ENCODE data around the gene MAPKBP1.

The MAPKBP1 gene

DNA sequence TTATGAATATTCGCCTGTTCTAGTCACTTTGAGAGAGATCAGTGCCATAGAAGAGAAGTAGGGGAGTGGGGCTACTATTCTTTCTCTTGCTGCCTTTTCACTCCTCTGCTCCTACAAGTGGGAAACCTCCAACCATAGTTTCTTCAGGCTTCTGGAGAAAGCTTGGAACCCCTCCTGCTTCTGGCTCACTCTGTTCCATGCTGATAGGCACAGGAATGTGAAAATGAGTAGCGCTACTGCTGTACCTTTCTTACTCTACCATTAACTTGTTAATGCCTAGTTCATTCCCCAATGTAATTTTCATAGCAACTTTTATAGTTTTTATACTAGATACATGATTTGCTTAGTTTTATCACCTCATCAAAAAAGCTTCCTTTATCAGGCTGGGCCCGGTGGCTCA lies 26.9 kb downstream of the MAPKBP1 start:
- H3K27ac Mint-ChIP-seq = no peak overlapping the region
- no peak for DNase-seq
- H3K4me3 Mint-ChIP-seq = no peak overlapping the region
- no peaks in the 10 kb centered on the region for H3K9me3 Mint-ChIP-seq
- no peak for TF ChIP-seq CTCF (IDR thresholded peaks at IDR 0.05)
- H3K27me3 Mint-ChIP-seq (ENCODE audit: low read depth, poor library complexity) = peaks cover 3% of the 10 kb centered on the region
- H3K4me1 Mint-ChIP-seq = peaks cover 35% of the 10 kb centered on the region
- peaks cover 19% of the 10 kb centered on the region for H3K36me3 Mint-ChIP-seq (ENCODE audit: low read depth)

DNA sequence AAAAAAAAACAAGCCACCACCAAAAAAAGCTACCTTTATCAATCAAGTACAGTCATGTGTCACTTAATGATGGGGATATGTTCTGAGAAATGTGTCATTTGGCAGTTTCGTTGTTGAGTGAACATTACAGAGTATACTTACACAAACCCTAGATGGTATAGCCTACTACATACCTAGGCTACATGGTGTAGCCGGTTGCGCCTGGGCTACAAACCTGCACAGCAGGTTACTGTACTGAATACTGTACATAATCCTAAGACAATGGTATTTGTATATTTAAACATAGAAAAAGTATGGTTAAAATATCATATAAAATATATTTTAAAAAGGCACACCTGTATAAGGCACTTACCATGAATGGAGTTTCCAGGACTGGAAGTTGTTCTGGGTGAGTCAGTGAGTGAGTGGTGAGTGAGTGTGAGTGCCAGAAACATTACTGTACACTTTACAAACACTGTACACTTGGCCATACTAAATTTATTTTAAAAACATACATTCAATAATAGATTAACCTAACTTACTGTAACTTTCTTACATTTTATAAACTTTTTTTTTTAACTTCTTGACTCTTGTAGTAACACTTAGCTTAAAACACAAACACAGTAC lies 27.7 kb downstream of the MAPKBP1 start:
- H3K9me3 Mint-ChIP-seq = no peaks in the 10 kb centered on the region
- no peak overlapping the region for H3K4me3 Mint-ChIP-seq
- peaks cover 19% of the 10 kb centered on the region for H3K36me3 Mint-ChIP-seq (ENCODE audit: low read depth)
- no peak for TF ChIP-seq CTCF (IDR thresholded peaks at IDR 0.05)
- DNase-seq = no peak
- no peak overlapping the region for H3K27ac Mint-ChIP-seq
- H3K4me1 Mint-ChIP-seq = peaks cover 28% of the 10 kb centered on the region
- H3K27me3 Mint-ChIP-seq (ENCODE audit: low read depth, poor library complexity) = peaks cover 4% of the 10 kb centered on the region

GRCh38 chr15:41804361-41804760 lies 30.1 kb downstream of the MAPKBP1 start:
- Mint-ChIP-seq H3K27me3 (ENCODE audit: low read depth, poor library complexity) (peaks cover 4% of the 10 kb centered on the region), H3K9me3 (no peaks in the 10 kb centered on the region), H3K4me3 (no peak overlapping the region), H3K27ac (peak overlapping the region; percentile 62), H3K36me3 (ENCODE audit: low read depth) (peaks cover 19% of the 10 kb centered on the region), H3K4me1 (peaks cover 16% of the 10 kb centered on the region)
- no peak for DNase-seq
- no peak for TF ChIP-seq CTCF (IDR thresholded peaks at IDR 0.05)

DNA sequence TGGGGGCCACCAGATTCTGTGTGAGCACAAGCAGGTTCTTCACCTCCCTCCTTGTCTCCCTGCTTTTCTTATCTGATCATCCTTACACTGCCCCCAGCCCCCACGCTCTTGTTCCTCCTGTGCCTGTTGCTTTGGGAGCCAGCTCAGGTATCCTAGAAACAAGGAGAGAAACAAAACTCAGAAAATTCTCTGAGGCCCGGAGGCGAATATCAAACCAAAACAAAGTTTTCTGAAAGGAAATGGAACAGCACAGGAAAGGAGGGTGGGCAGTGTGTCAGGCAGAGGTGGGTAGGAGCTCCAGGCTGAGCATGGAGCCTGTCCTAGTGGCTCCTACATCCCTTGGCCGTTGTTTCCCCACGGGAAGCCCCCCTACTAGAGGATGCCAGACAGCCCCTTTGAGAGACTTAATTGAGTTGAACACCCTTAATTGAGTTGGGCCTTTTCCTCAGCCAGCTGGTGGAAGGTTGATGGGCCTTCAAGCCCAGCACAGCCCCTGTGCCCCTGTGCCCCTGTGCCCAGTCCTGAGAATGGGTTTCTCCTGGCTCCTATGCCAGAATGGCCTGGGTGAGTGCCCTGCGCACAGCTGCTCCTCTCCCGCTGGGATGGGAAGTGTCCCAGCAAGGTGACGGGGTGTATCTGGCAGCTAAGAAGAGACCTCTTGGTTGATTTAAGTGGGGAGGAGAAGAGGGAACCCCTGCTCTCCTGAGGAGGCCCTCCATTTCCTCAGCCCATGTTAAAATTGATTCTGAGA lies 30.8 kb downstream of the MAPKBP1 start:
- H3K27me3 Mint-ChIP-seq (ENCODE audit: low read depth, poor library complexity) = peaks cover 4% of the 10 kb centered on the region
- H3K36me3 Mint-ChIP-seq (ENCODE audit: low read depth) = peaks cover 13% of the 10 kb centered on the region
- H3K4me1 Mint-ChIP-seq = peaks cover 16% of the 10 kb centered on the region
- no peak for TF ChIP-seq CTCF (IDR thresholded peaks at IDR 0.05)
- no peak for DNase-seq
- no peaks in the 10 kb centered on the region for H3K9me3 Mint-ChIP-seq
- H3K4me3 Mint-ChIP-seq = no peak overlapping the region
- peak overlapping the region; percentile 62 for H3K27ac Mint-ChIP-seq

- H3K27ac Mint-ChIP-seq = peak overlapping the region; percentile 28
- peaks cover 4% of the 10 kb centered on the region for H3K27me3 Mint-ChIP-seq (ENCODE audit: low read depth, poor library complexity)
- no peak overlapping the region for H3K4me3 Mint-ChIP-seq
- DNase-seq = no peak
- H3K36me3 Mint-ChIP-seq (ENCODE audit: low read depth) = peaks cover 7% of the 10 kb centered on the region
- H3K9me3 Mint-ChIP-seq = no peaks in the 10 kb centered on the region
- no peak for TF ChIP-seq CTCF (IDR thresholded peaks at IDR 0.05)
- peaks cover 16% of the 10 kb centered on the region for H3K4me1 Mint-ChIP-seq
These were observed 31.4 kb downstream of the MAPKBP1 start for GRCh38 chr15:41805711-41806110.

All from nephron progenitor cell (in vitro differentiated cells).